Activated CD8-positive, alpha-beta memory T cell treated with anti-CD3 and anti-CD28 coated beads for 1 hour (primary cell): Measurements from ENCODE around the gene TPR.

ENCODE experiments used
- DNase-seq, 2 donors: peaks; one replicate each; pipeline ENCODE4 v3.0.0-alpha.2; 2020; ENCODE audit warnings: low read depth in 1 of 2; ENCODE audit errors: extremely low read depth in 1 of 2

The TPR gene

GRCh38 chr1:186292875-186293274 lies 82.2 kb downstream of the TPR start:
- no peak for DNase-seq

GRCh38 chr1:186291271-186291670 lies 83.8 kb downstream of the TPR start:
- DNase-seq = no peak

DNA sequence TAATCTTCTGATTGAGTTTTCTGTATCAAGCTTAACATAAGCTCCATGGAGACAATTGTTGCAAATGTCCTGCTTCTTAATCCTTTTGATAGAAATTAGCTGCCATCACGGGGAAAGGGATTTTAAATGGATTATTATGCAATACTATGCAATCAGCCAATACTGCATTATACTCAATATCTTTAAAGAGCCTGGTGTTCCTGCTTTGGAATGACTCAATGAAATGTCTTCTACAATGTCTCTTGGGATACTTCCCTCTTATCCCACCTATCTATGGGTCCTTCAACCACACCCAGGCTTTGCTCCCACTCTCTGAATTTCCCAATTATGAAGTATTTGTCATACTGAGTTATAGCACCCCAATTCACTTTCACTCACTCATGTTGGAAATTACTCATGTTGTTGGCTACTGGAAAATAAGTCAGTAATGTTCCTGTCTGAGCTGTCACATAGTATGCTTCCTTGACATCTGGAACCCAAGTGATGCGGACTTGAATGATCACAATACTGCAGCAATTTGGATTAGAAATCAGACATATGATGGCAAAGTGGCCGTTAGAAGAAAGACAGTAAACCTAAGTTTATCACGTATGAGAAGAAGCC lies 85.0 kb downstream of the TPR start:
- DNase-seq = no peak

DNA sequence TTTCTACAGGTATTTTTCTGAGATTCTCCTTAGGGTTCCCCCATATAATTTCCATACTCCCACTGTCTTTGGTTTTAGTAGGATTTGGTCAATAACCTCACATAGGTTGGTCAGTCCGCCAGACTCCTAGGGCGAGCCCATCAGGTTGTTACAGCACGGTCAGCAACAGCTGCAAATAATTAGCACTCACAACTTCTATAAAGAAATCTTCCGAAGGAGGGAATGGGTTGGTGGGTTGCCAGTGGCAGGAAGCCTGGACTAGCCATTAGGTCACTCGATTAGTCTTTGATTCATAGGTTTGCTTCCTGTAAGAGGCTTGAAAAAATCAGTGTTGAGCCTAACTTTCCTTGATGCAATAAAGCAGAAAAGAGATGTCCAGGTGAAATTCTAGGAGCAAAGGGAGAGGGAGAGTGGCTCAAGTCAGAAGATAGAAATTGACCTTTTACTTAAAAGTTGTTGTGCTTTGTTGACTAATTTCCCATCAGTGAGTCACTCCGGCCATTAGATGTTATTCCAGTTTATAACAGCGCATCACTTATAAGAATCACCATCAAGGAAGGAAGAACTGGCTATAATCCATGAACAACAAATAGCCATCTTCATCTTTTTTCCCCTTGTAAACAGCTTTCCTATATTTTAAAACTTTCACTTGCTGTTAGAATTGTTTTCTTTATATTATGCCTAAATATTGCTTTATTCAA lies 88.3 kb downstream of the TPR start:
- DNase-seq = no peak

GRCh38 chr1:186283374-186283773 lies 91.7 kb downstream of the TPR start:
- no peak for DNase-seq

DNA sequence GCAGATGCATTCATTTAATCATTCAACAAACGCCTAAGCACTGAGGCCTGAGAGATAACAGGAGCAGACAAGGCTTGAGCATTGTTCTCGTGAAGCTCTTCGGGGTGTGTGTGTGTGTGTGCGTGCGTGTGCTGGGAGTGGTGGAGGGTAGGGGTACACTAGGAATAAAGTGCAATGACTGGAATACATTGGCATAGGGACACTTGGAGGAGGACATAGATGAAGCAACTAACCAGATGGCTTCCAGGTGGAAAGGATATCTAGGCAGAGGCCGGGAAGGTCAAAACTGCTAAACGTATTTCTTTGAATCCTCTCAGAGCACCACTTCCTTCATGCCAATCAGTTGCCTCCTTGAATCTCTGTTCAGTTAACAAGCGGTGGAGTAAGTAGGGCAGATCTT lies 92.6 kb downstream of the TPR start:
- no peak for DNase-seq

- no peak for DNase-seq
These were observed 99.2 kb downstream of the TPR start for GRCh38 chr1:186275822-186276221.

GRCh38 chr1:186272486-186272885 lies 102.6 kb downstream of the TPR start:
- no peak for DNase-seq

GRCh38 chr1:186271032-186271431 lies 104.0 kb downstream of the TPR start:
- no peak for DNase-seq
